SK-N-MC (cell line): ENCODE measurements around the gene PDZD2.

Experiments
- EZH2 ChIP-seq: fragments of 200-600 bp; sonication (generic); IDR thresholded peaks from one replicate; pipeline ENCODE4 v1.6.1; 2017; ENCODE audit warnings: antibody characterized with exemption
- POLR2AphosphoS5 ChIP-seq: IDR thresholded peaks from 2 replicates; pipeline ENCODE4 v1.6.1; 2012; ENCODE audit warnings: mild to moderate bottlenecking, low read depth, low read length, borderline replicate concordance

- TF ChIP-seq EZH2 (no peak), POLR2AphosphoS5 (no peak)
Observed at GRCh38 chr5:31859096-31859495, 220.2 kb downstream of the PDZD2 start.
